WI38 (cell line): ENCODE results near the gene KIDINS220.
A peak's percentile ranks its signal among the peaks of the same experiment; 100 is the strongest.

ENCODE experiments used
- H3K4me3 ChIP-seq: 2 replicates; pipeline ENCODE4 v1.5.1; 2011; ENCODE audit warnings: low read depth, mild to moderate bottlenecking, control low read depth, low read length
- CTCF ChIP-seq: IDR thresholded peaks from 2 replicates; pipeline ENCODE4 v1.5.1; 2012; ENCODE audit warnings: low read depth, mild to moderate bottlenecking, control low read depth, low read length

Gene KIDINS220

DNA sequence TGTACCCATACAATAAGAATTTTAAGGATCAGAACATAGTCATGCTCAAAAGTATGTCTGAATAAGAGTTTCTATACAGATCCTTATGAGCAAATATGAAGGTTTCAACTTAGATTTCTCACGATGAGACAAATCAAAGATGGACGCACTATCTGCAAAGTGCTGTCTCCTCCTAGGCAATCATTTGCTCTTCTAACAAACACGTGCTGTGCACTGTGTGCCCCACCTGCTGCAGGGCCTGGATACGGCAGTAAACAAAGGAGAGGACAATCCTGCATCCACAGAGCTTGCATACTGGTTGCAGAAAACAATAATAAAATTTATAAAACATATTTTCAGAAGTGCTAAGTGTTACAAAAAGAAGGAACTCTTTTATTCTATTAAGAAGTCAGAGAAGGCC lies 39.9 kb upstream of the KIDINS220 start:
- no peak for TF ChIP-seq CTCF
- H3K4me3 ChIP-seq: no peak overlapping the region

DNA sequence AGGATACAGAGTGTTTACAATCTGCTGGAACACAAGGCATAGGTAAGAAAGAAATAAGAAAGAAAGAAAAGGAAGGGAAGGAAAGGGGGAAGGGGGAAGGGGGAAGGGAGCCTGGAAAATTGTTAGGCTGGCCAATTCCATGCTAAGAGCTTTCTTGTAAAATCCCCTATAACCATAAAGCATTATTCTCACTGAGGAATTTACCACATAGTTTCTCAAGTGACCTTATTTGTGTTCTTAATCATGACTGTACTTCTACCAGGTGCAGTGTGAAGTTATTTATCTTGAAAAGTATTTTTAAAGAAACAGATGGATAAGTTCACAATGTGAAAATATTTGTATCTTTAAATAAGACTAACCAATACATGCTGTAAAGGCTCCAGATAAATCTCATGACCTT lies 39.2 kb upstream of the KIDINS220 start:
- no peak overlapping the region for H3K4me3 ChIP-seq
- TF ChIP-seq CTCF: no peak

DNA sequence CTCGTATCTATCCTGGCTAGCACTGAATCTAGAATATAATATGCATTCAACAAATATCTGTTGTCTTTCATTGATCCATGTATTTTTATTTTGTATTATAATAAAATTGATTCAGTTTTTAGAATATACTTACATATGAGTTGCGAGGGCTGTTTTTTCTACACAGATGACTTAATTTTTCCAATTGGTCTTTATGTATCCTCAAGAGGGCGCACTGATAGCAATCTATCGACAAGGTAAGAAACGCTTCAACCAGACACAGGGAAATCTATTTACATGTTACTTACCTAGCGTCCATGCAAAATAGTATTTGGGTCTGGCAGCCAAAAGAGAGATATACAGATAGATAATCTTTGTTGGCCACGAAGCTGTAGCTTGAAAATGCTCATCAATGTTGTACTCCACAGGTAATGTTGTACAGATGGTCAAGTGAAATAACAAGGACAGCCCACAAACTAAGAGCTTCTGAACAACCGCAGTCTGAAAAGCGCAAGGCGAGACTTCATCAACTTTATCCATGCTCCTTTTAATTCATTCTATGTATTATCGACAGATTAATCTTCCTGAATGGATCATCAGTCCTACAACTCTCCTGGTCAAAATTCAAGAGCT lies 35.5 kb upstream of the KIDINS220 start:
- peak; percentile 11; the same call in 1 of the 2 replicates for TF ChIP-seq CTCF
- H3K4me3 ChIP-seq: no peak overlapping the region

GRCh38 chr2:8870441-8870840 lies 33.0 kb upstream of the KIDINS220 start:
- no peak for TF ChIP-seq CTCF
- no peak overlapping the region for H3K4me3 ChIP-seq

DNA sequence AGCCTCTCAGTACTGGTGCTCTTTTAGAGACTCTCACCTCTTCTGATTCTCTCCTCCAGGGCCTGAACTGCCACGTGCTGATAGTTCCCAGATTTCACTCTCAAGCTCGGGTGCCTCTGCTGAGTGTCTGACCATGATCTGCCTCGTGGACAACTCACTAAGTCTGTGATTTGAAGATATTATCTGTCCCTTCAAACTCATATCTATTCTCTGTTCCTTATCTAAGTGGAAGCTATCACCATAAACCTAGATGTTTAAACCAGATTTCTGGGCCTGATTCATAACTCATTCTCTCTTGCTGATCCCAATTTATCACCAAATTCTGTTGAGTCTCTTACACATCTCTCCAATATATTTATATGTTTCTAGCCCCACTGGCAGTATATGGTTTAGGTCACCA lies 29.9 kb upstream of the KIDINS220 start:
- no peak for TF ChIP-seq CTCF
- no peak overlapping the region for H3K4me3 ChIP-seq

- H3K4me3 ChIP-seq: no peak overlapping the region
- no peak for TF ChIP-seq CTCF
These were observed 26.0 kb upstream of the KIDINS220 start for GRCh38 chr2:8863331-8863953.

- TF ChIP-seq CTCF: no peak
These were observed 24.8 kb upstream of the KIDINS220 start for GRCh38 chr2:8862230-8862629.

More at GRCh38 chr2:8862230-8862629, 24.8 kb upstream of the KIDINS220 start:
- no peak overlapping the region for H3K4me3 ChIP-seq
